Activated CD4-positive, CD25-positive, alpha-beta regulatory T cell (primary cell): ENCODE measurements around the gene PMEPA1.
A peak's percentile ranks its signal among the peaks of the same experiment; 100 is the strongest.
"Not testable (repeated sequence)": the region's sequence is repeated elsewhere in the genome, so short reads cannot be mapped to it uniquely, and the experiment has no call there.

Experiments used
- DNase-seq, 4 experiments: peaks; one replicate each; lab custom pipeline; 2025; lab: John Stamatoyannopoulos, UW

The PMEPA1 gene

GRCh38 chr20:57650756-57651483, 58.9 kb downstream of the PMEPA1 start:
- DNase-seq, result no peak

GRCh38 chr20:57650266-57650665, 59.5 kb downstream of the PMEPA1 start:
- no peak for DNase-seq

GRCh38 chr20:57649617-57650015, 60.2 kb downstream of the PMEPA1 start:
- DNase-seq, result no peak

GRCh38 chr20:57648878-57649616, 60.8 kb downstream of the PMEPA1 start:
- DNase-seq, result no peak

GRCh38 chr20:57647933-57648785, 61.7 kb downstream of the PMEPA1 start:
- no peak for DNase-seq

GRCh38 chr20:57647006-57647932, 62.5 kb downstream of the PMEPA1 start:
- no peak for DNase-seq

GRCh38 chr20:57638895-57639236, 70.9 kb downstream of the PMEPA1 start:
- no peak for DNase-seq

GRCh38 chr20:57638173-57638894, 71.5 kb downstream of the PMEPA1 start:
- no peak for DNase-seq

GRCh38 chr20:57633945-57634491, 75.8 kb downstream of the PMEPA1 start:
- DNase-seq, result no peak

GRCh38 chr20:57632286-57632685, 77.5 kb downstream of the PMEPA1 start:
- no peak for DNase-seq

- DNase-seq, result no peak
Observed at GRCh38 chr20:57630061-57630460, 79.8 kb downstream of the PMEPA1 start.

GRCh38 chr20:57629491-57629901, 80.3 kb downstream of the PMEPA1 start:
- not testable (repeated sequence) for DNase-seq

- DNase-seq, result not testable (repeated sequence)
Observed at GRCh38 chr20:57628962-57629308, 80.9 kb downstream of the PMEPA1 start.

GRCh38 chr20:57628047-57628961, 81.5 kb downstream of the PMEPA1 start:
- peak in 2 of 4 experiments; percentile 37 to 50 for DNase-seq

GRCh38 chr20:57627339-57627738, 82.5 kb downstream of the PMEPA1 start:
- DNase-seq, result no peak

- no peak for DNase-seq
Observed at GRCh38 chr20:57625978-57626377, 83.8 kb downstream of the PMEPA1 start.

- no peak for DNase-seq
Observed at GRCh38 chr20:57625181-57625958, 84.4 kb downstream of the PMEPA1 start.

- DNase-seq, result no peak
Observed at GRCh38 chr20:57624124-57624523, 85.7 kb downstream of the PMEPA1 start.
